Measurements from ENCODE around the gene TEAD4. TPM values are rescaled to one million over a fixed set of nuclear protein-coding genes. Genes with fewer than 3 reads are reported as not detected.
A peak's percentile ranks its signal among the peaks of the same experiment; 100 is the strongest.

The TEAD4 gene
- total RNA-seq, 1 experiment from 2014 or later, result 96.8 TPM

- TF ChIP-seq ETV6 (CRISPR knock-in tag; IDR thresholded peaks at IDR 0.05), result no peak
- TF ChIP-seq FOXJ3 (CRISPR knock-in tag; IDR thresholded peaks at IDR 0.05; ENCODE audit: borderline replicate concordance), result no peak
- TF ChIP-seq E2F5 (CRISPR knock-in tag; IDR thresholded peaks at IDR 0.05), result no peak
- no peak for TF ChIP-seq GRHL2 (CRISPR knock-in tag; IDR thresholded peaks at IDR 0.05; ENCODE audit: insufficient replicate concordance, severe bottlenecking)
- no peak for TF ChIP-seq MYBL2 (CRISPR knock-in tag; IDR thresholded peaks at IDR 0.05)
- TF ChIP-seq CREM (CRISPR knock-in tag; IDR thresholded peaks at IDR 0.05), result no peak
- no peak for TF ChIP-seq FOXP4 (CRISPR knock-in tag; IDR thresholded peaks at IDR 0.05)
- no peak for TF ChIP-seq ZNF396 (CRISPR knock-in tag; IDR thresholded peaks at IDR 0.05; ENCODE audit: borderline replicate concordance)
- no peak for TF ChIP-seq ZNF317 (CRISPR knock-in tag; IDR thresholded peaks at IDR 0.05; ENCODE audit: borderline replicate concordance, low read depth)
- TF ChIP-seq JAZF1 (CRISPR knock-in tag; IDR thresholded peaks at IDR 0.05), result no peak
These were observed 55.4 kb downstream of the TEAD4 start (continued) for GRCh38 chr12:3014641-3015040.

- ATAC-seq (no peak), DNase-seq (ENCODE audit: low spot score) (no peak)
- ChIA-PET POLR2A (no interaction called here), CTCF (interaction anchor here (0.9 to 3.8 kb wide), 2 partner anchors 19 to 26 kb away, joined by 3 to 19 read pairs; no protein-coding TSS in a partner anchor)
- 0 out of 2 replicates have a peak, but pooled peaks cover 3% of the 10 kb centered on the region for H3K4me1 Mint-ChIP-seq
- H3K9me3 Mint-ChIP-seq, result no peaks in the 10 kb centered on the region
- H3K27me3 Mint-ChIP-seq (ENCODE audit: low read depth), result no peaks in the 10 kb centered on the region
- H3K36me3 Mint-ChIP-seq, result peaks cover 44% of the 10 kb centered on the region
- H3K27ac Mint-ChIP-seq, result peak overlapping the region; percentile 65; the same call in 1 of the 2 replicates
- no peak for TF ChIP-seq HMGA2 (CRISPR knock-in tag; IDR thresholded peaks at IDR 0.05)
- no peak for TF ChIP-seq AFF4 (CRISPR knock-in tag; IDR thresholded peaks at IDR 0.05; ENCODE audit: borderline replicate concordance)
- no peak for TF ChIP-seq EMX1 (CRISPR knock-in tag; IDR thresholded peaks at IDR 0.05)
- no peak for TF ChIP-seq SOX15 (CRISPR knock-in tag; IDR thresholded peaks at IDR 0.05)
- no peak overlapping the region for H3K4me3 Mint-ChIP-seq
These were observed 56.2 kb downstream of the TEAD4 start for GRCh38 chr12:3015356-3015755.

GRCh38 chr12:3016191-3016590 lies 57.0 kb downstream of the TEAD4 start:
- H3K36me3 Mint-ChIP-seq, result peaks cover 44% of the 10 kb centered on the region
- H3K4me1 Mint-ChIP-seq, result 0 out of 2 replicates have a peak, but pooled peaks cover 3% of the 10 kb centered on the region
- POLR2A ChIA-PET, result no interaction called here
- no peaks in the 10 kb centered on the region for H3K27me3 Mint-ChIP-seq (ENCODE audit: low read depth)
- CTCF ChIA-PET, result interaction anchor here (0.9 to 3.8 kb wide), 3 partner anchors 18 to 163 kb away, joined by 3 to 19 read pairs (median 3); no protein-coding TSS in a partner anchor
- DNase-seq (ENCODE audit: low spot score), result no peak
- H3K9me3 Mint-ChIP-seq, result no peaks in the 10 kb centered on the region
- no peak overlapping the region for H3K4me3 Mint-ChIP-seq
- H3K27ac Mint-ChIP-seq, result no peak overlapping the region
- no peak for ATAC-seq
- TF ChIP-seq SMAD3 (CRISPR knock-in tag; IDR thresholded peaks at IDR 0.05; ENCODE audit: borderline replicate concordance) (no peak), SOX15 (CRISPR knock-in tag; IDR thresholded peaks at IDR 0.05) (no peak), ZNF263 (CRISPR knock-in tag; IDR thresholded peaks at IDR 0.05; ENCODE audit: low read depth) (no peak), CREB1 (CRISPR knock-in tag; IDR thresholded peaks at IDR 0.05) (no peak), RELA (CRISPR knock-in tag; IDR thresholded peaks at IDR 0.05; ENCODE audit: borderline replicate concordance) (no peak), ZNF425 (CRISPR knock-in tag; conservative IDR thresholded peaks at IDR 0.05) (no peak), IRF1 (CRISPR knock-in tag; IDR thresholded peaks at IDR 0.05) (no peak), CREM (CRISPR knock-in tag; IDR thresholded peaks at IDR 0.05) (no peak), ZMAT4 (CRISPR knock-in tag; IDR thresholded peaks at IDR 0.05) (no peak), ZNF423 (CRISPR knock-in tag; IDR thresholded peaks at IDR 0.05) (no peak), ELF4 (CRISPR knock-in tag; IDR thresholded peaks at IDR 0.05; ENCODE audit: low read depth) (no peak)

Data from WTC11 (cell line).